Hepatocyte (in vitro differentiated cells): ENCODE results near the gene RNF183. TPM values are rescaled to one million over a fixed set of nuclear protein-coding genes. Genes with fewer than 3 reads are reported as not detected.

Experiments
- DNase-seq: peaks from one replicate; pipeline ENCODE4 v3.0.0-alpha.2; 2016; ENCODE audit warnings: low spot score
- H2AFZ ChIP-seq: fragments of 200-600 bp; sonication (generic); 2 replicates; pipeline ENCODE4 v1.6.0; 2016; ENCODE audit warnings: antibody characterized with exemption, mild to moderate bottlenecking
- H3K27ac ChIP-seq: fragments of 200-600 bp; sonication (generic); 2 replicates; pipeline ENCODE4 v1.5.1; 2016; ENCODE audit warnings: mild to moderate bottlenecking
- H3K27me3 ChIP-seq: fragments of 200-600 bp; sonication (generic); 2 replicates; pipeline ENCODE4 v1.6.1; 2016
- H3K36me3 ChIP-seq: fragments of 200-600 bp; sonication (generic); replicated peaks from 2 replicates; pipeline ENCODE4 v1.5.1; 2016; ENCODE audit warnings: low read depth; ENCODE audit not compliant: insufficient read depth
- H3K4me1 ChIP-seq: fragments of 200-600 bp; sonication (generic); 2 replicates; pipeline ENCODE4 v1.5.1; 2016; ENCODE audit warnings: mild to moderate bottlenecking, moderate library complexity; ENCODE audit not compliant: insufficient read depth
- H3K4me2 ChIP-seq: fragments of 200-600 bp; sonication (generic); 2 replicates; pipeline ENCODE4 v1.6.0; 2016
- H3K4me3 ChIP-seq: fragments of 200-600 bp; sonication (generic); 2 replicates; pipeline ENCODE4 v1.5.1; 2016; ENCODE audit warnings: mild to moderate bottlenecking
- H3K79me2 ChIP-seq: fragments of 200-600 bp; sonication (generic); 2 replicates; pipeline ENCODE4 v1.6.0; 2017; ENCODE audit warnings: mild to moderate bottlenecking
- H3K9me2 ChIP-seq: fragments of 200-600 bp; sonication (generic); replicated peaks from 2 replicates; pipeline ENCODE4 v1.6.0; 2017; ENCODE audit warnings: mild to moderate bottlenecking; ENCODE audit not compliant: insufficient read depth
- H3K9me3 ChIP-seq: fragments of 200-600 bp; sonication (generic); 2 replicates; pipeline ENCODE4 v1.5.1; 2016; ENCODE audit warnings: low read depth, mild to moderate bottlenecking
- H4K20me1 ChIP-seq: fragments of 200-600 bp; sonication (generic); 2 replicates; pipeline ENCODE4 v1.6.0; 2016; ENCODE audit warnings: mild to moderate bottlenecking; ENCODE audit not compliant: insufficient read depth, poor library complexity, severe bottlenecking
- EZH2 ChIP-seq: fragments of 200-600 bp; sonication (generic); IDR thresholded peaks from 2 replicates; pipeline ENCODE4 v1.6.1; 2016; ENCODE audit warnings: antibody characterized with exemption, mild to moderate bottlenecking, borderline replicate concordance
- EZH2phosphoT487 ChIP-seq: fragments of 200-600 bp; sonication (generic); IDR thresholded peaks from one replicate; pipeline ENCODE4 v1.6.1; 2018; ENCODE audit warnings: antibody characterized with exemption, mild to moderate bottlenecking, low read depth, moderate library complexity; ENCODE audit not compliant: unreplicated experiment, severe bottlenecking
- WGBS: methylation state at CpG from one replicate; pipeline ENCODE4 v1.1.6; 2016; ENCODE audit warnings: low lambda C conversion rate; ENCODE audit errors: missing lambda C conversion rate; 5-methylcytosine and 5-hydroxymethylcytosine counted together
- polyA plus RNA-seq: library from polyadenylated mRNA; unstranded; fragments of >200 nt; fragmentation: Nextera tagmentation; extraction: Ambion mirVana; gene quantifications from 2 replicates; pipeline ENCODE4 v1.2.1, GENCODE V29; 2016
- total RNA-seq: library from RNA; depleted of rRNA; stranded (reverse); fragments of >200 nt; gene quantifications from 2 replicates; pipeline ENCODE4 v1.2.3, GENCODE V29; 2014
- TF ChIP-seq, protein P1 (sequence below): fragments of 200-600 bp; sonication (generic); IDR thresholded peaks from 2 replicates; pipeline ENCODE4 v1.5.1; 2016; ENCODE audit warnings: antibody characterized with exemption, mild to moderate bottlenecking; ENCODE audit not compliant: poor library complexity

Gene RNF183
- total and polyA plus RNA-seq, 2 experiments from 2014 or later = 0.21 to 0.43 TPM

DNA sequence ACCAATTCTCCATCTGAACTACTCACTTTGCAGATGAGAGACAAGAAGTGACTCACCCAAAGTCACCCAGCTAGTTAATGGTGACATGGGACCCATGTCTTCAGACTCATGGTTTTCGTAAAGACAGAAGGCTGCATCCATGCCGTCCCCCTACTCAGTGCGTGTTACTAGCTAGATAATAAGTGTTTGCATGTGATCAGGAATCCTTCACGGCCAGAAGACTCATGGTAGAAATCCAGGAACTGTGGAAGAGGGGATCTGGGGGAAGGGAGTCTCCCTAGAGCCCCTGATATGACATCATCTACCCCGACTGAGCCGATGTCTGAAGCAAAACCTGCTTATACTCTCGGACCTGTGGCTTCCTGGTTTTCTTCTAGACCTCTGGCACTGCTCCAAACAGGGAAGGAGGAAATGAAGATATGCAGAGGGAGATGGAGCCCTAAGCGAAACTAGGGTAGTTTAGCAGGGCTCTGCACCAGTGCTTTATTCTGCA, 3.3 kb downstream of the RNF183 start:
- Histone ChIP-seq H2AFZ (peak overlapping the region; percentile 31), H3K9me3 (no peaks in the 10 kb centered on the region), H3K4me3 (no peak overlapping the region), H3K4me1 (peaks cover 5% of the 10 kb centered on the region), H4K20me1 (no peaks in the 10 kb centered on the region), H3K36me3 (no peaks in the 10 kb centered on the region), H3K27ac (no peak overlapping the region), H3K9me2 (no peaks in the 10 kb centered on the region), H3K27me3 (no peaks in the 10 kb centered on the region), H3K4me2 (no peak overlapping the region), H3K79me2 (no peaks in the 10 kb centered on the region)
- TF ChIP-seq EZH2phosphoT487 (no peak), EZH2 (no peak)
- TF ChIP-seq, protein P1, sequence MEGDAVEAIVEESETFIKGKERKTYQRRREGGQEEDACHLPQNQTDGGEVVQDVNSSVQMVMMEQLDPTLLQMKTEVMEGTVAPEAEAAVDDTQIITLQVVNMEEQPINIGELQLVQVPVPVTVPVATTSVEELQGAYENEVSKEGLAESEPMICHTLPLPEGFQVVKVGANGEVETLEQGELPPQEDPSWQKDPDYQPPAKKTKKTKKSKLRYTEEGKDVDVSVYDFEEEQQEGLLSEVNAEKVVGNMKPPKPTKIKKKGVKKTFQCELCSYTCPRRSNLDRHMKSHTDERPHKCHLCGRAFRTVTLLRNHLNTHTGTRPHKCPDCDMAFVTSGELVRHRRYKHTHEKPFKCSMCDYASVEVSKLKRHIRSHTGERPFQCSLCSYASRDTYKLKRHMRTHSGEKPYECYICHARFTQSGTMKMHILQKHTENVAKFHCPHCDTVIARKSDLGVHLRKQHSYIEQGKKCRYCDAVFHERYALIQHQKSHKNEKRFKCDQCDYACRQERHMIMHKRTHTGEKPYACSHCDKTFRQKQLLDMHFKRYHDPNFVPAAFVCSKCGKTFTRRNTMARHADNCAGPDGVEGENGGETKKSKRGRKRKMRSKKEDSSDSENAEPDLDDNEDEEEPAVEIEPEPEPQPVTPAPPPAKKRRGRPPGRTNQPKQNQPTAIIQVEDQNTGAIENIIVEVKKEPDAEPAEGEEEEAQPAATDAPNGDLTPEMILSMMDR = no peak
- peak; percentile 55 for DNase-seq
- 71% methylated on average over 8 of the region's 8 CpGs for WGBS

DNA sequence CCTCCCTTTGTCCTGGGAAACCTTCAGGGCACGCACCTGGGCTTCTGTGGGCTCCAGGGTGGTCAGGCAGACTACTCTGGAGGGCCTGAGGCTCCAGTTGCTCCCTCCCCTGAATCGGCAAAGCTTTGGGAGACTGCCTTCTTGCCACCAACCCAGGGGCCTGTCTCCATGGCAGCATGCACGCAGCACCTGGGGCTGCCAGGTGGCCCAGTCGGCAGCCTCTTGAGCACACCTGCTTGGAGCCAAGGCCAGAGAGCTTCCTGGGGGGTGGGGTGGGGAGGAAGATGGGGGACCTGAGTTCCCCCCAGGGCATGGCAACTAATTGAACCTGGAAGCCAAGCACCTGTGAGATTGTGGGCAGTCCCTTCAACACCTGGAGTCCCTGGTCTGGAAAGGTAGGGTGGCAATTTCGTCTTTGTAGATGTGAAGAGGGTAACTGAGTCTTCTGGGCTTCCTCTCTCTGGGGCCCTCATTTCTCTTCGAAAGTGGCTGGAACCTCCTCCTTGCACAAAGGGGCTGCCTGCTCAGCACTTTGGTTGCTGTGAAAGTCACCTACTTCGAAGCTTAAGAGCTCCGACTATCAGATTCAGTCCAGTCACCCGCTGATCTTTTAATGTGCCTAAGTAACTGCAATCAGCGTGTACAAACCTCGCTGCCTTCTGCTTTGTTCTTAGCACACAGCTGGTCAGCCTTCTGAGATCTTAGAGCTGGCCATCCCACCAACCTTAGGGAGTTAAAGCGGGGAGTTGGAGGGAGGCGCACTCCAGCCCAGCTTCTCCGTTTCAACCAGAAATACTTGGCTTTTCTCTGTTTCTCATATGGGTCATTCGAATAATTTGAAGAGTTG, 4.0 kb downstream of the RNF183 start:
- Histone ChIP-seq H3K9me3 (no peaks in the 10 kb centered on the region), H3K27me3 (no peaks in the 10 kb centered on the region), H3K4me1 (peaks cover 5% of the 10 kb centered on the region), H3K27ac (no peak overlapping the region), H3K36me3 (no peaks in the 10 kb centered on the region), H3K4me3 (no peak overlapping the region), H2AFZ (no peak overlapping the region), H4K20me1 (no peaks in the 10 kb centered on the region), H3K79me2 (no peaks in the 10 kb centered on the region), H3K4me2 (no peak overlapping the region), H3K9me2 (no peaks in the 10 kb centered on the region)
- DNase-seq = no peak
- 89% methylated on average over 15 of the region's 15 CpGs for WGBS
- no peak for TF ChIP-seq EZH2
- TF ChIP-seq, protein P1 = no peak
- TF ChIP-seq EZH2phosphoT487 = no peak

DNA sequence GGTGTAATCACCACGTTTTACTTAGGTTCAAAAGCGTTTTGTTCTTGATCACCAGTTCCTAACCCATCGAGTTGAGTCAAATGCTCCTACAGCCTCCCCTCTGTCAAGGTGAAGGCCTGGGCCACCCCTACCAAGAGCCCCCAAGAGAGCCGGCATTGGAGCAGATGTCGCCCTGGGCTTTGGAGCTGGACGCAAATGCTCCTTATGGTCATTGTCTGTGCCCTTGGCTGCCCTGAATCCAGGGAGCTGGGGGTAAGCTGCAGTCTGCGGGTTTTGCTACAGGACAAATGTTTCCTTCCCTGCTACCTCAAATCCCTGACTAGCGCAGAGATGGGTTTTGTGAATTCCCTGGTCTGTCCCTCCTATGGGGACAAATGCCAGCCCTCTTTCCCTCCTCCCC, 4.9 kb downstream of the RNF183 start:
- TF ChIP-seq, protein P1 = no peak
- no peak for TF ChIP-seq EZH2
- no peak for TF ChIP-seq EZH2phosphoT487
- no peaks in the 10 kb centered on the region for H3K27me3 ChIP-seq
- WGBS = 91% methylated on average over 8 of the region's 8 CpGs
- H3K4me3 ChIP-seq = no peak overlapping the region
- no peak overlapping the region for H3K4me2 ChIP-seq
- H3K79me2 ChIP-seq = no peaks in the 10 kb centered on the region
- H4K20me1 ChIP-seq = no peaks in the 10 kb centered on the region
- H3K36me3 ChIP-seq = no peaks in the 10 kb centered on the region
- DNase-seq = no peak
- no peak overlapping the region for H2AFZ ChIP-seq
- H3K27ac ChIP-seq = no peak overlapping the region
- H3K9me2 ChIP-seq = no peaks in the 10 kb centered on the region
- peaks cover 5% of the 10 kb centered on the region for H3K4me1 ChIP-seq
- no peaks in the 10 kb centered on the region for H3K9me3 ChIP-seq
